ENCODE data around the gene USH1C. TPM values are rescaled to one million over a fixed set of nuclear protein-coding genes. Genes with fewer than 3 reads are reported as not detected.

Gene USH1C
- total RNA-seq, 1 experiment from 2014 or later = 1.0 TPM

DNA sequence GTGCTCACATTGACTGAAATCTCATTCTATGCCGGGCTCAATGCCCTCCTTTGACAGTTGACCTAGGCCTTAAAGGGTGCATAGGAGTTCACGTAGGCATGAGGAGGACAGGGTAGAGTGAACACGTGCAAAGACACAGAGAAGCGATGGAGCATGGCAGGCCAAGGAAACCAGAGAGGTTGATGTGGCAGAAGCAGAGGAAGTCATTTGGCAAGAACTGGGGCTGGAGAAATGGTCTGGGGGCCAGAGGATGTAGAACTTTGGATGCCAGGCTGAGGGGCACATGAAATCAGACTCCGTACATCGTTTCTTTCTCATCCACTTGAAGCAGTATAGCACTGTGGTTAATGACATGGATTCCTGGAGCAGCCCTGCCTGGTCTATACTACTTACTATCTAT lies 54.0 kb downstream of the USH1C start:
- Histone ChIP-seq H3K18ac (ENCODE audit: insufficient read length, low read depth, low read length) (no peak overlapping the region), H3K4me2 (ENCODE audit: insufficient read depth, insufficient read length, low read length) (no peak overlapping the region), H3T11ph (ENCODE audit: low read length) (no peak overlapping the region), H2BK20ac (ENCODE audit: low read depth, low read length, poor library complexity, severe bottlenecking) (no peak overlapping the region), H2BK12ac (ENCODE audit: insufficient read length, low read depth, low read length) (no peak overlapping the region), H2AFZ (ENCODE audit: low read length) (no peak overlapping the region), H3K9ac (ENCODE audit: extremely low read depth, insufficient read length, low read length) (no peak overlapping the region), H2AK5ac (ENCODE audit: insufficient read length, low read length) (no peak overlapping the region), H3K23me2 (ENCODE audit: insufficient read length, low read depth, low read length, poor library complexity, severe bottlenecking) (no peaks in the 10 kb centered on the region), H3K79me1 (ENCODE audit: insufficient read depth, low read depth, low read length, poor library complexity, severe bottlenecking) (no peaks in the 10 kb centered on the region), H3K79me2 (ENCODE audit: insufficient read depth, low read length) (no peaks in the 10 kb centered on the region), H2BK5ac (ENCODE audit: insufficient read length, low read length) (no peak overlapping the region), H4K20me1 (ENCODE audit: control insufficient read depth, insufficient read depth, insufficient read length) (no peaks in the 10 kb centered on the region), H2BK120ac (ENCODE audit: low read depth, low read length, poor library complexity, severe bottlenecking) (no peak overlapping the region), H3K27ac (ENCODE audit: insufficient read length, low read depth, low read length) (no peak overlapping the region), H3K27me3 (ENCODE audit: insufficient read depth, low read length) (no peaks in the 10 kb centered on the region; the same call in 1 of the 2 replicates), H3K23ac (ENCODE audit: insufficient read length, low read depth, low read length) (no peak overlapping the region), H3K4me1 (ENCODE audit: insufficient read depth, low read length) (no peaks in the 10 kb centered on the region), H2BK15ac (ENCODE audit: low read depth, low read length) (no peak overlapping the region), H4K8ac (replicated peaks; ENCODE audit: insufficient read length, low read depth, low read length) (no peak overlapping the region), H3K9me3 (ENCODE audit: control insufficient read depth, low read depth, low read length) (no peaks in the 10 kb centered on the region), H3K14ac (ENCODE audit: insufficient read depth, low read length) (no peak overlapping the region), H3K56ac (ENCODE audit: insufficient read length, low read depth, low read length) (no peak overlapping the region), H4K91ac (ENCODE audit: insufficient read length, low read depth, low read length) (no peak overlapping the region), H3K4ac (ENCODE audit: low read depth, low read length) (no peak overlapping the region), H4K5ac (ENCODE audit: insufficient read length, low read depth, low read length) (no peak overlapping the region)
- Mint-ChIP-seq H3K9me3 (no peaks in the 10 kb centered on the region), H3K27me3 (ENCODE audit: low read depth) (peaks cover 21% of the 10 kb centered on the region), H3K27ac (no peak overlapping the region), H3K4me1 (no peaks in the 10 kb centered on the region), H3K36me3 (ENCODE audit: insufficient read depth in 1 of 3, low read depth in 3 of 3) (no peaks in the 10 kb centered on the region), H3K4me3 (no peak overlapping the region)
- no peak for DNase-seq
- WGBS (ENCODE audit: extremely low coverage, insufficient read length, low lambda C conversion rate) = no CpG with 5 or more reads among the region's 6 CpGs
- TF ChIP-seq CTCF (conservative IDR thresholded peaks at IDR 0.05) = no peak
